MCF 10A (cell line): ENCODE results near the gene RERG. TPM values are rescaled to one million over a fixed set of nuclear protein-coding genes. Genes with fewer than 3 reads are reported as not detected.

Experiments used
- BruUV-seq: library from RNA; stranded (reverse); fragments of 400-500 nt; replicated peaks from 2 replicates; lab custom pipeline; 2021; lab: Mats Ljungman, UMichigan
- CTCF ChIA-PET: fragments of 300-600 bp; sonication (Branson Sonifier 250); formaldehyde crosslinking; extraction: SDS; loops from one replicate; lab custom pipeline; 2021; ENCODE audit warnings: antibody characterized with exemption, inconsistent platforms; lab: Yijun Ruan, JAX
- POLR2A ChIA-PET: fragments of 300-600, 350-650 bp; sonication (Branson Sonifier 250); formaldehyde crosslinking; extraction: SDS; loops from one replicate; lab custom pipeline; 2020; ENCODE audit warnings: antibody characterized with exemption, inconsistent platforms; lab: Yijun Ruan, JAX
- DNase-seq: peaks from one replicate; pipeline ENCODE4 v3.0.0-alpha.2; 2018; ENCODE audit not compliant: unreplicated experiment
- H3K27ac Mint-ChIP-seq: one replicate; pipeline ENCODE4 v1.8.0; 2022; ENCODE audit warnings: mild to moderate bottlenecking, low read depth, mixed read lengths; ENCODE audit not compliant: unreplicated experiment
- H3K27me3 Mint-ChIP-seq: one replicate; pipeline ENCODE4 v1.8.0; 2022; ENCODE audit warnings: mixed read lengths; ENCODE audit not compliant: insufficient read depth, unreplicated experiment
- H3K36me3 Mint-ChIP-seq: one replicate; pipeline ENCODE4 v1.8.0; 2022; ENCODE audit warnings: mild to moderate bottlenecking, moderate library complexity, mixed read lengths; ENCODE audit not compliant: insufficient read depth, unreplicated experiment
- H3K4me1 Mint-ChIP-seq: one replicate; pipeline ENCODE4 v1.8.0; 2022; ENCODE audit warnings: mixed read lengths; ENCODE audit not compliant: insufficient read depth, unreplicated experiment
- H3K4me3 Mint-ChIP-seq: one replicate; pipeline ENCODE4 v1.8.0; 2022; ENCODE audit warnings: mild to moderate bottlenecking, moderate library complexity, mixed read lengths; ENCODE audit not compliant: unreplicated experiment
- H3K9me3 Mint-ChIP-seq: one replicate; pipeline ENCODE4 v1.8.0; 2022; ENCODE audit warnings: mixed read lengths; ENCODE audit not compliant: unreplicated experiment
- CTCF ChIP-seq: fragments of 200-600 bp; IDR thresholded peaks from one replicate; pipeline ENCODE4 v1.8.0; 2022; ENCODE audit warnings: antibody characterized with exemption, mild to moderate bottlenecking; ENCODE audit not compliant: unreplicated experiment
- intact Hi-C: fragments of 100-400 bp; cut with micrococcal nuclease; formaldehyde crosslinking; loops from 2 replicates; pipeline ENCODE4 v1.14.1; 2022
- total RNA-seq: library from RNA; stranded (reverse); gene quantifications from 2 replicates; pipeline ENCODE4 v1.2.3, GENCODE V29; 2022

Gene RERG
- total RNA-seq, 1 experiment from 2014 or later = 16.5 TPM

GRCh38 chr12:15074351-15074750 is 146.9 kb downstream of the RERG start:
- no peak overlapping the region for H3K27ac Mint-ChIP-seq
- ChIA-PET POLR2A (no interaction called here), CTCF (no interaction called here)
- intact Hi-C loops = no loop called here
- no peak for TF ChIP-seq CTCF
- no peaks in the 10 kb centered on the region for H3K4me1 Mint-ChIP-seq
- no peaks in the 10 kb centered on the region for H3K9me3 Mint-ChIP-seq
- H3K27me3 Mint-ChIP-seq = no peaks in the 10 kb centered on the region
- no peak for DNase-seq
- peaks cover 6% of the 10 kb centered on the region for H3K36me3 Mint-ChIP-seq
- no peak overlapping the region for H3K4me3 Mint-ChIP-seq
- no TSS peak for BruUV-seq

GRCh38 chr12:15059123-15059522 is 162.1 kb downstream of the RERG start:
- no peak for DNase-seq
- BruUV-seq = no TSS peak
- no peaks in the 10 kb centered on the region for H3K4me1 Mint-ChIP-seq
- H3K36me3 Mint-ChIP-seq = no peaks in the 10 kb centered on the region
- CTCF ChIA-PET = no interaction called here
- H3K4me3 Mint-ChIP-seq = no peak overlapping the region
- no peak for TF ChIP-seq CTCF
- POLR2A ChIA-PET = no interaction called here
- no peaks in the 10 kb centered on the region for H3K9me3 Mint-ChIP-seq
- no peaks in the 10 kb centered on the region for H3K27me3 Mint-ChIP-seq
- H3K27ac Mint-ChIP-seq = no peak overlapping the region
- intact Hi-C loops = no loop called here

Other genes starting within 250 kb of the RERG start
- gene PDE6H, start 248.4 kb downstream of the RERG start, total RNA-seq = not detected in 2 replicates
- gene PTPRO, start 101.1 kb upstream of the RERG start, total RNA-seq = 0.74 and 2.2 TPM in 2 replicates